ACC112 (cell line): Measurements from ENCODE around the gene BDP1.
A peak's percentile ranks its signal among the peaks of the same experiment; 100 is the strongest.
"Not testable (repeated sequence)": the region's sequence is repeated elsewhere in the genome, so short reads cannot be mapped to it uniquely, and the experiment has no call there.

Experiments used
- H2AFZ ChIP-seq: fragments of 200-600 bp; sonication (generic); one replicate; pipeline ENCODE4 v1.6.0; 2017; ENCODE audit warnings: antibody characterized with exemption, low read length; ENCODE audit not compliant: unreplicated experiment
- H3K27ac ChIP-seq: fragments of 200-600 bp; sonication (generic); 2 replicates; pipeline ENCODE4 v1.5.1; 2014; ENCODE audit warnings: low read depth, mild to moderate bottlenecking, antibody characterized with exemption, low read length, moderate library complexity
- H3K27me3 ChIP-seq: fragments of 200-600 bp; sonication (generic); 2 replicates; pipeline ENCODE4 v1.6.1; 2014; ENCODE audit warnings: mild to moderate bottlenecking, antibody characterized with exemption, low read length, moderate library complexity, mixed read lengths; ENCODE audit not compliant: insufficient read depth
- H3K36me3 ChIP-seq: fragments of 200-600 bp; sonication (generic); 2 replicates; pipeline ENCODE4 v1.6.1; 2016; ENCODE audit warnings: mild to moderate bottlenecking, antibody characterized with exemption, low read length, moderate library complexity, mixed read lengths; ENCODE audit not compliant: insufficient read depth
- H3K4me1 ChIP-seq: fragments of 200-600 bp; sonication (generic); one replicate; pipeline ENCODE4 v1.6.1; 2016; ENCODE audit warnings: low read length, mixed read lengths; ENCODE audit not compliant: insufficient read depth, unreplicated experiment, control insufficient read depth
- H3K4me3 ChIP-seq: fragments of 200-600 bp; sonication (generic); 2 replicates; pipeline ENCODE4 v1.5.1; 2014; ENCODE audit warnings: mild to moderate bottlenecking, low read depth, low read length
- H3K79me2 ChIP-seq: fragments of 200-600 bp; sonication (generic); one replicate; pipeline ENCODE4 v1.6.0; 2016; ENCODE audit warnings: low read length; ENCODE audit not compliant: control insufficient read depth, unreplicated experiment, insufficient read depth

Gene BDP1

DNA sequence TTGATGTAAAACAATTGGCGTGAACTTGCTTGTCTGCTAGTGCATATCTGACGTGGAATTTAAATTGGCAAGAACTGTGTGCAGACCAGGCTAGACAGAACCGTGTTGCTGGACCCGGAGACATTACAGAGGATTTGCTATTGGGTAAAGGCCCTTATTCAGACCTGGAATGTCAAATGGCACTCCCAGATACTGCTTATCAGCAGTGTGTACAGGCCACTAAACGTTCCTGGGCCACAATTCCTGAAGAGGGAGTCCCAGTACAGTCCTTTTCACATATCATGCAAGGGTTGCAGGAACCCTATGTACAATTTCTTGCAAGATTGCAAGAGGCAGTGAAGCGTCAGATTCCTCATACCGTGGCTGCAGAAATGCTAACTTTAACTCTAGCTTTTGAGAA lies 118.1 kb downstream of the BDP1 start:
- H2AFZ ChIP-seq, result no peak overlapping the region
- no peaks in the 10 kb centered on the region for H3K27me3 ChIP-seq
- no peak overlapping the region for H3K4me3 ChIP-seq
- no peaks in the 10 kb centered on the region for H3K36me3 ChIP-seq
- H3K27ac ChIP-seq, result no peak overlapping the region
- H3K4me1 ChIP-seq, result no peaks in the 10 kb centered on the region
- no peaks in the 10 kb centered on the region for H3K79me2 ChIP-seq

DNA sequence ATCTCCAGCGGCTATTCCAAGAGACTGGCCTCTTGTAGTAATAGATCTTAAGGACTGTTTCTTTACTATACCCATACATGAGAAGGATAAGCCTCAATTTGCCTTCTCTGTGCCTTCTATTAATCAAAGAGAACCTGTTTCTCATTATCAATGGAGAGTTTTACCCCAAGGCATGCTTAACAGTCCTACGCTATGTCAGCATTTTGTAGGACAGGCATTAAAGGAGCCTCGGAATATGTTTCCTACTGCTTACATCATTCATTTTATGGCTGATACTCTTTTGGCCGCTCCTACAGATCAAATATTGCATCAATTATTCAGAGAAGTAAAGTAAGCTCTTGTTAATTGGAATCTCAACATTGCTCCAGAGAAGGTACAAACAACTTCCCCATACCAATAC lies 120.1 kb downstream of the BDP1 start:
- not testable (repeated sequence) for H2AFZ ChIP-seq, H3K4me1 ChIP-seq, H3K27ac ChIP-seq, H3K79me2 ChIP-seq, H3K36me3 ChIP-seq, H3K27me3 ChIP-seq, H3K4me3 ChIP-seq

DNA sequence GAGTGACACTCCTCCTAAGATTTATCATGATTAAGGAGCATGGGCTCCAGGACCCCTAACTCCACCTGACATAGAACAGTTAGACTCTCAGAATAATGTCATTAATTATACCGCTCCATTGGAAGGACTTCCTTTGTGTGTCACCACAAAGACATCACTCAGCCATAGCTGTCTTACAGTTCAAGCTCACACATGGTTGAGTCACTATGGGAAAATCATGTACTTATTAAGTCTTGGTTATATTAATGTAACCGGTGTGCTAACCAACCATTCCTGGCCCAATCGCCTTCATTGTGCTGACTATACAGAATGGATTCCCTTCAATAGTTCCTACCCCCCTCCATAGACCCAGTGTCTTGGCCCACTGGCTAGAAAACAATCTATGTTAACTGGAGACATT lies 120.8 kb downstream of the BDP1 start:
- no peak overlapping the region for H3K4me3 ChIP-seq

DNA sequence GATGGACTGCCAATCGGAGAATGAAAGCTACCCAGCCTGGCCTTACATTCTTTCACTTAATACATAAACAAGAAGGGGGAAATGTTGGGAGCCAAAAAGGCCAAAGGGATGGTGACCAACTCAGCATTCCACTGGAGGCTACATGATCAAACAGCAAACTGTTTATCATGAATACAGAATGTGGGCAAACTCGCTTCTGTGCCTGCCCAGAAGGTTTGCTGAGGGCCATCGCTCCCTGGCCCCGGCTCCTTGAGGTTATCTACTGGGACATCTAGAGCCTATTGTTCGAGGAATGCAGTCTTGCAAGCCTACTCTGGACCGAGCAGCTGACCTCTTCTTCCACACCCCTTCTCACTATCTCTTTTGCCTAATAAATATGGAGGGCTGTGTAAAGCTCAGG lies 122.4 kb downstream of the BDP1 start:
- H3K79me2 ChIP-seq, H3K4me1 ChIP-seq, H3K36me3 ChIP-seq, H3K27me3 ChIP-seq, H2AFZ ChIP-seq, H3K4me3 ChIP-seq, H3K27ac ChIP-seq: not testable (repeated sequence)

More for the DNA sequence above, 120.8 kb downstream of the BDP1 start:
- H3K27ac ChIP-seq, result no peak overlapping the region
- no peaks in the 10 kb centered on the region for H3K27me3 ChIP-seq
- no peak overlapping the region for H2AFZ ChIP-seq
- H3K79me2 ChIP-seq, result no peaks in the 10 kb centered on the region
- no peaks in the 10 kb centered on the region for H3K4me1 ChIP-seq
- no peaks in the 10 kb centered on the region for H3K36me3 ChIP-seq

DNA sequence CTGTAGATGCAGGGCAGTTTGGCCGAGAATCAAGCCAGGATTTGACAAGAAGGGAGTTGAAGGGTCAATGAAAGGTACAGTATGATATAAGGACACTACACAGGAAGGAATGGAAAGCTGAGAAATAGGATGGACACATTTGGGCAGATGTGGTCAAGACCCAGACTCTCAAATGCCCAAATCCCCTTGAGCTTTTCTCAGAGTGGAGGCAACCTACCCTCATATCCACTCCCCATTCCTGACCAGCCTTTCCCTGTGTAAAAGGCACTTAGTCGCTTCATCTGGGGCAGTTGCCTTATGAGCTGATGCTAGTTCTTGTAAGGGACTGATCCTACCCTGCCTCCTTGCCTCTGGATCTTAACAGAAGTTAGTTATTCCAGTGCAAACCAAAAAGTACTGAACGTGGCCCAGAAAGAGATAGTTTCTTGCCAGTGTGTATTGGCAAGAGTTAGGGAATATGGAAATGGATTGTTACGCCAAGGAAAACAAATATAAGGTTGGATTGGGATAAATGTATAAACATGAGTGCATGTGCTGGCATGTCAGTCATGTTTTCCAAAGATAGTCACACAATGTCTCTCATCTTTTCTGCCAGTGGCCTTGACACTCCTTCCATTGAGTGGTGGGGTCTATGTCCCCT lies 127.6 kb downstream of the BDP1 start:
- Histone ChIP-seq H3K27me3 (no peaks in the 10 kb centered on the region), H3K4me1 (peaks cover 2% of the 10 kb centered on the region), H3K4me3 (no peak overlapping the region), H3K27ac (no peak overlapping the region), H3K36me3 (no peaks in the 10 kb centered on the region), H3K79me2 (peaks cover 6% of the 10 kb centered on the region), H2AFZ (no peak overlapping the region)

DNA sequence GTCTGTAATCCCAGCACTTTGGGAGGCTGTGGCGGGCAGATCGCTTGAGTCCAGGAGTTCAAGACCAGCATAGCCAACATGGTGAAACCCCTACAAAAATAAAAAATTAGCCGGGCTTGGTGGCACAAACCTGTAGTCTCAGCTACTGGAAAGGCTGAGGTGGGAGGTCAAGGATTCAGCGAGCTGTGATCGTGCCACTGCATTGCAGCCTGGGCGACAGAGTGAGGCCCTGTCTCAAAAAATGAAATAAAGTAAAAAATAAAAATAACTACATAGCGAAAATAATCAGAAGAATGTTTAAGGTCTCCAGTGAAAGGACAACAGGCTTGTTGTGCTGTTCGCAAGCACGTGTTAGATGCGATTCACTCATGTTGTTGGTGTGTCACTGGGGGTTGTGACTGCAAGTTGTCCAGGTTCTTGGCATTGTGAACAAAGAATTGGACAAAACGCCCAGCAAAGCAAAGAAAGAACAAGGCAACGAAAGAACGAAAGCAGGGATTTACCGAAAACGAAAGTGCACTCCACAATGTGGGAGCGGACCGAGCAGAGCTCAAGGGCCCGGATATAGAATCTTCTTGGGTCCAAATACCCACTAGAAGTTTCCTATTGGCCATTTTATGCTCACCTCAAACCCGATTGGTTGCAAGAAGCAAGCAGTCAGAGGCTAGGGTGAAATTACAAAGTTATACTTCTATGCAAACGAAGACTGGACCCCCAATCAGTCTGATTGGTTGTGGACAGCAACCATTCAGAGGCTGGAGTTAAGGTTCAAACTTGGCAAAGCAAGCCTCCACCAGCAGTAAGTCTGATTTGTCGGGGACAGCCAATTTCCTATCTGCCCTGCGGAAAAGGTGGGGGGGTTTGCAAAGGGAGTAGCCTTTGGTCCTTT lies 130.8 kb downstream of the BDP1 start:
- peak overlapping the region; percentile 70 for H2AFZ ChIP-seq
- peak overlapping the region; percentile 51 for H3K27ac ChIP-seq

DNA sequence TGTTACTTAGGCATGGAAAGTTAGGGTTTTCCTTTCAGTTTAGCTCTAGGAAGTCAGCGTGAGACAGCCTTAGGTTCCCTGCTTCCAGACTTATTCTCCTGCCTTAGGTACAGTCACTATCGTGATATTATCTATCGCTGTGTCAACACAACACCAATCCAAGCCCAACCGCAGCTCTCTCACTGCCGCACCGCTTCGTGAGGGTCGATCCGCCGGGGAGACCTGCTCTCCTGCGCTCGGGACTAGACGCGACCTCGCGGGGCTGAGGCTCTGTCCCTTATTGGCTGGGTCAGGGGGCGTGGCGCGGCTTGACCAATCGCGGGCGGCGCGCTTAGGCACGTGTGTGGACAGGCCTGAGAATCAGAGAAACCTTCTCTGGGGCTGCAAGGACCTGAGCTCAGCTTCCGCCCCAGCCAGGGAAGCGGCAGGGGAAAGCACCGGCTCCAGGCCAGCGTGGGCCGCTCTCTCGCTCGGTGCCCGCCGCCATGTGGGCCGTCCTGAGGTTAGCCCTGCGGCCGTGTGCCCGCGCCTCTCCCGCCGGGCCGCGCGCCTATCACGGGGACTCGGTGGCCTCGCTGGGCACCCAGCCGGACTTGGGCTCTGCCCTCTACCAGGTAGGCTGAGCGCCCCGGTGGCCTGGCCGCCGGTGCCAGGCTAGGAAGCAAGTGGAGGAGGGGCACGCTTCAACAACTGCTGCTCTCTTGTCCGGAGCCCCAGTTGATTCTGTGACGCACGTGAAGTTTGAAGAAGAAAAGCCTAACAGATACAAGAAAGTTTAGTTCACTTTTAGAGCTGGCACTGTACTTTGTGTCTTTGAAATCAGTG lies 131.7 kb downstream of the BDP1 start, which contains the start of gene MCCC2:
Gene MCCC2, plus strand, starts transcription at position 400 of the 825 bp plus-strand sequence. Its CDS starts 86 bp downstream, at position 486.
- H2AFZ ChIP-seq, result peak within 1 kb of the TSS; percentile 70
- H3K4me1 ChIP-seq, result peaks cover 6% of the 10 kb centered on the region
- peak within 1 kb of the TSS; percentile 51 for H3K27ac ChIP-seq
- H3K36me3 ChIP-seq, result no peaks in the 10 kb centered on the region
- peak within 1 kb of the TSS; percentile 81 for H3K4me3 ChIP-seq
- peaks cover 40% of the 10 kb centered on the region for H3K79me2 ChIP-seq
- H3K27me3 ChIP-seq, result no peaks in the 10 kb centered on the region

More for the DNA sequence above, 130.8 kb downstream of the BDP1 start:
- H3K27me3 ChIP-seq, result no peaks in the 10 kb centered on the region
- H3K4me3 ChIP-seq, result peak overlapping the region; percentile 81
- H3K36me3 ChIP-seq, result no peaks in the 10 kb centered on the region
- peaks cover 6% of the 10 kb centered on the region for H3K4me1 ChIP-seq
- H3K79me2 ChIP-seq, result peaks cover 38% of the 10 kb centered on the region

DNA sequence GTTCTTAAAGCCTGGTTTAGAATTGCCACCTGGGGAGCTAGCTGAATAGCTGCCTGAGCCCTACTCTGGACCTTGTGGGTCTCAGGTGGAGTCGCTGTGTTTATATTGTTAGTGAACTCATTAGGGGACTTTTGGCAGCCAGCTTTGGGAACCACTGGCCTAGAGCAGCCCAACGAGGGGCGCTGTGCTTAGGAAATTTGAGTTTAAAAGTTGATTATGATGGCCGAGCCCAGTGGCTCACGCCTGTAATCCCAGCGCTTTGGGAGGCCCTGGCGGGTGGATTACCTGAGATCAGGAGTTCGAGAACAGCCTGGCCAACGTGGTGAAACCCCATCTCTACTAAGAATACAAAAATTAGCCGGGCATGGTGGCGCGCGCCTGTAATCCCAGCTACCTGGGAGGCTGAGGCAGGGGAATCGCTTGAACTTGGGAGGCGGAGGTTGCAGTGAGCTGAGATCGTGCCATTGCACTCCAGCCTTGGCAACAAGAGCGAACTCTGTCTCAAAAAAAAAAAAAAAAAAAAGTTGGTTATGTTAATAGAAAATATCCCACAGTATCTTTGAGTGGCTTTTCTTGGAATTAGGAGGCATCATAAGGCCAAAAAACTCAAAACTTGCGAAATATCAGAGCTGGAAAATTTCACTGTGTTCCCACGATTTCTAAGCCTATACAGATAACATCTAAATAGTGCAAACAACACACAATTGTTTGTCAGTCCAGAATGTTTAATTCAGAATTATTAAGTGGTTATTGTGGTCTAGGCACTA lies 132.5 kb downstream of the BDP1 start:
- peak overlapping the region; percentile 26; the same call in 1 of the 2 replicates for H3K27ac ChIP-seq
- peak overlapping the region; percentile 81 for H3K4me3 ChIP-seq
- H3K4me1 ChIP-seq, result peaks cover 6% of the 10 kb centered on the region
- H3K27me3 ChIP-seq, result no peaks in the 10 kb centered on the region
- no peaks in the 10 kb centered on the region for H3K36me3 ChIP-seq
- H2AFZ ChIP-seq, result peak overlapping the region; percentile 56
- H3K79me2 ChIP-seq, result peaks cover 44% of the 10 kb centered on the region

DNA sequence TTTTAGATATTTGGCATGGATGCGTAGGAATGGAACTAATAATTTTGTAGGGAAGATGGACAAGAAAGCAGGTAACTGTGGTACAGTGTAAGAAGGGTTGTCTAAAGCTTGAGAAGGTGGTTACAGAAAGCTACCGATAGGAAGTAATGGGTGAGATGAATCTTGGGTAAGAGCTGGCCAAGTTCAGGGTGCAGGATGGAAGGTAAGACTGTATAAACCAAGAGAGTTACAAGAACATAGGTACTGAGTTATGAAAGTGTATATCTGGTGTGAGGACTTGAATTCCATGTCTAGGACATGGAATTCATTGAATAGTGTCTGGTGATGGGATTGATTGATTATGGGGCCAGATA lies 133.1 kb downstream of the BDP1 start:
- Histone ChIP-seq H3K27ac (no peak overlapping the region), H2AFZ (no peak overlapping the region)

DNA sequence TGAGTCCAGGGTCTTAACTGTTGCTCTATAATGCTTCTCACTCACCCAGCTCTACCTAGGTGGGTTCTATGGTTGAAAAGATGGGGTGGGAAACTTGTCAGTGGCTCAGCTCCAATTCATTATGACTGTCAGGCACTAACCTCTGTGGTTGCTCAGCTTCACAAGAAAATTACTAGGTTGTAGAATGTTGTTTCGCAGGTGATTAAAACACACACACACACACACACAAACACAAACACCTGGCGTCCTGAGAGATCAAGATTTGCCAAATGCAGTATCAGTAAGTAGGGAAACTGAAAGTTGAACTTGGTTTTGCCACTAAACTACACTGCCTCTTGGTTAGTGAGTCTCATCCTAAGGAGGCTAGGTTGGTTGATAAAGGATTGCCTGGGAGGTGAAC lies 134.5 kb downstream of the BDP1 start:
- no peak overlapping the region for H3K4me3 ChIP-seq

More for the DNA sequence above, 133.1 kb downstream of the BDP1 start:
- Histone ChIP-seq H3K4me3 (peak overlapping the region; percentile 81), H3K36me3 (no peaks in the 10 kb centered on the region), H3K79me2 (peaks cover 44% of the 10 kb centered on the region), H3K4me1 (peaks cover 6% of the 10 kb centered on the region), H3K27me3 (no peaks in the 10 kb centered on the region)

More for the DNA sequence above, 134.5 kb downstream of the BDP1 start:
- Histone ChIP-seq H2AFZ (no peak overlapping the region), H3K27ac (no peak overlapping the region), H3K4me1 (peaks cover 6% of the 10 kb centered on the region), H3K36me3 (no peaks in the 10 kb centered on the region), H3K79me2 (peaks cover 47% of the 10 kb centered on the region), H3K27me3 (no peaks in the 10 kb centered on the region)
